Fibroblast of upper back skin (primary cell): Measurements from ENCODE around the gene POU3F1.

ENCODE experiments used
- DNase-seq: peaks from one replicate; pipeline ENCODE4 v3.0.0-alpha.2; 2013

POU3F1 gene

GRCh38 chr1:38073534-38074301 is 27.1 kb upstream of the POU3F1 start:
- no peak for DNase-seq

- DNase-seq, result no peak
Measured at GRCh38 chr1:38072858-38073257, 26.3 kb upstream of the POU3F1 start.

DNA sequence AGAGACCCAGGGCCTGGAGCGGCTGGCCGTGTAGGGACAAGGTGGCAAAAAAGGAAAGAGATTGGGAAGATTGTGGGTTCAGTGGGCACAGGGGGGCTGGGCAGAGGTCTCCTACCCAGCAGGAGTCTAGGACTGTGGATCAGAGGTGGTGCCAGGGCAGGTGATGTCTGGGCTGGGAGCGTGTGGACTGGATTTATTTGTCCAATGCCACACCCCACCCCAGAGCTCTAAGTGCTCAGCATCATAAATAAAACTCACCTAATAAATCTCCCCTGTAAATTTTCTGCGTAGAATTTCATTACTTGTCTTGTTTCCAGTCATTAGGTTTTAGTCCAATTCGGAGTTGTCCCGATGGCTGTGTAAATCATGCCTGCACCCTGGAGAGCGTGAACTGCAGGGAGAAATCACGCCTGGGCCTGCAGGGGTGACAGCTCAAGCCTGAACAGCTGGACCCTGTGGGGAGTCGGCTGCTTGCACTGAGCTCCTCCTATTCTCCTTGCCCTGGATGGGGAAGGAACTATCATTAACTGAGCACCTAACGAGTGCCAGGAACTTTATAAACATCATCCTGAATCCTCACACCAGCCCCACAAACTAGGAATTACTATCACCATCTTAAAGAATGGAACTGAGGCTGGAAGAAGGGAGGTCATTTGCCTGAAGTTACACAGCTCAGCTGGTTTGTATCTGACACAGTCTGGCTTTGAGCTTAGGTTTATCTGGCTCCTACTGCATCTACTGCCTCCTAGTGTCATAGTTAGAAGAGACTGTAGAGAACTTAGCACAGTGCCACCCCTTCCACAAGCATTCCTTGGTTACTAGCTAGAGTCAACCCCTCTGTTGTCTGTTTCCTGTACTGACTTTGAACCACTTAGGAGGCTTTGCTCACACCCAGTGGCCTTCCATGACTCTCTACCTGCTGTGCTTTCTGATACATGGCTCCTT is 25.0 kb upstream of the POU3F1 start:
- DNase-seq, result peak; percentile 28

DNA sequence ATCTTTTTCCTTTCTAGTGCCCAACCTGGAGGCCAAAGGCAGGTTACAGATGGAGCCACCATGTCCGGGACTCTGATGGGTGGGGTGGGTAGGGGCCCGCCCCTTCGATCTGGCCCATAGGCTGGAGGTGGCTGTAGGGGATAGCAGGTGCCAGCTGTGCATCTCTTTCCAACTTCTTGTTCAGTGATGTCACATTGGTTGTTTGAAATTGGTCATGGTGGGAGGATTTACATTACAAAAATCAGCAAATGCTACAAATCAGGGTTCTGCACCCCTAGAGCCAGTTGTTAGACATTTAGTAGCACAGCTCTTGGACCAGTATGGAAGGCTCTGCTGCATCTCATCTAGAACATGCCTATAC is 22.4 kb upstream of the POU3F1 start:
- no peak for DNase-seq

GRCh38 chr1:38068220-38068979 is 21.8 kb upstream of the POU3F1 start:
- no peak for DNase-seq

DNA sequence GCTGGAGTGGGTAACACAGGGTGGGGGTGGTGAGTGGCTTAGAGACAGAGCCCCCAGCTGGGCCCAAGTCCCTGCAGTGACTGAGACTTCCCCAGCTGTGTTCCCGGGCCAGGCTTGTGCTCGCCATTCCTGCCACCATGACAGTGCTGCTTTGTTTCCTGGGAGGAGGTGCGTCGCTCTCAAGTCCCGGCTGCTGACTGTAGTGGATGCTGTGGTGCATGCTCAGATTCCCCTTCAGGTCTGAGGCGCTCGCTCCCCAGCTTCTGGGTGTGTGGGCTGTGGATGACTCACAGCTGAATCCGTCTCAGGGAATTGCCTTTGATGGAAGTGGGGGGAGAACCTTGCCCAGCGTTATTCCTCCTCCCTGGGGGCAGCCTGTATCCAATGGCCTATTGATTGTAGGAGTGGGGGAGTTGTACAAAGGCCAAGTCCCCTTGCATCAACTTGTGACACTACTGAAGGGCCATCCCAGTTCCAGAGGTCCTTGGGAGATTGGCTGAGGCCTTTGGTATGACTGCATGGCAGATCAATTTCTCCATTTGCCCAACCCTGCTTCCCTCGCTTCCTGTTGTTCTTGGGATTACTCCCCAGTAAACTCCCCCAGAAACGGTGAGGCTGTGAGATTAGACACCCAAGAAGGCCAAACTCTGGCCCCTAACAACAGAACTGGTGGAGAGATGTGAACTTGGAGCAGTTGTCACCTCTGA is 17.8 kb upstream of the POU3F1 start:
- peak; percentile 89 for DNase-seq

- DNase-seq, result no peak
Measured at GRCh38 chr1:38063616-38064015, 17.0 kb upstream of the POU3F1 start.

- no peak for DNase-seq
Measured at GRCh38 chr1:38062361-38063288, 16.0 kb upstream of the POU3F1 start.

DNA sequence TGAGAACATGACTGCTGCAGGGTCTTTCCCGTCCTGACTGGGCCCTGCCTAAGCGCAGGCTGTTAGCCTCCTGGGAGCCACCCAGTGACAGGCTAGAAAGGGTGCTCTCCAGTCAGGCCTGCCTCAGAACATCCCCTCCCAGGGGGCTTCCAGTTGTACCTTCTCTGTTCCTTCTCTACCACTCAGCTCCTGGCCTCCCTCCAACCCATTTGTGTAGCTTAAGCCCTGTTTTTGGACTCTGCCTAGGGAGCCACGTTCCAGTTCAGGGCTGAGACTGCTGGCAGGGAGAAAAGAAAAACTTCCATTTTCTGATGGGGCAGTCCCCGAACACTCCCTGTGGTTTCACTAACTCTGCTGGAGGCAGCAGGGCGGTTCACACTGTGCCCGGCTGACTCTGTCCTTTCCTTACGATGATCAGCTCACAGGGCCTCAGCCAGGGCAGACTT is 15.3 kb upstream of the POU3F1 start:
- no peak for DNase-seq

DNA sequence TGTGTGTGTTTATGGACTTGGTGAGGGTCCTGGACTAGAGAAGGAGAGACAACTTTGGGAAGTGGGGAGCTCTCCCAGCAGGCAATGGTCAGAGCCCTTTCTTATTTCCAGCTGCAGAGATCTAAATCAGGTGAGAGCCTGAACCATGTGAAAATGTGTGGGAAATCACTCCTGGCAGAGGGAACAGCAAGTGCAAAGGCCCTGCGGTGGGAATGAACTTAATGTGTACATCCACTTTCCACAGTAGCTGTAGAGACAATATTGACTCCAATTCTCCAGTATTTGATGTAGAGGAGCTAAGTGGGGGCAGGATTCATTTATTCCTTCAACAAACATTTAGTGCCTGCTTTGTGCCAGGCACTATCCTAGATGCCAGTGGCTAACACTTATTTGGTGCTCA is 14.7 kb upstream of the POU3F1 start:
- DNase-seq, result no peak

GRCh38 chr1:38060498-38060897 is 13.9 kb upstream of the POU3F1 start:
- DNase-seq, result no peak

GRCh38 chr1:38059635-38060250 is 13.2 kb upstream of the POU3F1 start:
- no peak for DNase-seq

DNA sequence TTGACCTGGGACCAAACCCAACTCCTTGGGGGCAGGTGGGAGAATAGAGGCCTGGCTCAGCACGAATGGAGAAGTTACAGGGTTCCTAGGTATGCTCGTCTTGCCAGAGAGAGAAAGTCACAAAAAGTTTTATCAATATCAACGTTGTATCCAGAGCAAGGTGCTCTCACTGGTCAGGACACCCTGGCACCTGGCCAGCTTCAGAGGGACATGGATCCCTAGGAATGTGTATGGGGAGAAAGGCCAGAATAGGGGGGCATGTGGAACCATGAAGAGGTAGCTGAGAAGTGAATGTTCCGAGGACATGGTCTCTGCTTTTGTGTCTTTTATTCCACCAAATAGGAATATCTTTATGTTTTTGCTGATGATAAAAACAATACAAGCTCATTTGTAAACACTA is 9.4 kb upstream of the POU3F1 start:
- no peak for DNase-seq

DNA sequence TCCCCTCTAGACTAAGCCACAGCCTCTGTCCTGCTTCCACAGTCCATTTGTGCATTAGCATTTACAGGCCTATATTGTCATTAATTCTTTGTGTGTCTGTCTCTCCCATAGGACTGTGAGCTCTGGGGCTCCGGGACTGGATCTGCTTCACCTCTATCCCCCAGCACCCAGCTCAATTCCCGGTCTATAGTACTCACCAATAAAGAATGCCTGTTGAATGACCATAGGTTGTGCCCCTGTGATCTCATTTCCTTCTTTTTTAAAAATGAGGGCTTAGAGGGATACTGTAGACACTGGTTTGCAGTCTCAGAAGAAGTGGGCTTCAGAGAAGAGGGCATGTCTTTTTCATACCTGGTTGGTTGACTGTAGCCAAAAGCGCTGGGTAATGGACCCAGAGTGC is 8.8 kb upstream of the POU3F1 start:
- no peak for DNase-seq

DNA sequence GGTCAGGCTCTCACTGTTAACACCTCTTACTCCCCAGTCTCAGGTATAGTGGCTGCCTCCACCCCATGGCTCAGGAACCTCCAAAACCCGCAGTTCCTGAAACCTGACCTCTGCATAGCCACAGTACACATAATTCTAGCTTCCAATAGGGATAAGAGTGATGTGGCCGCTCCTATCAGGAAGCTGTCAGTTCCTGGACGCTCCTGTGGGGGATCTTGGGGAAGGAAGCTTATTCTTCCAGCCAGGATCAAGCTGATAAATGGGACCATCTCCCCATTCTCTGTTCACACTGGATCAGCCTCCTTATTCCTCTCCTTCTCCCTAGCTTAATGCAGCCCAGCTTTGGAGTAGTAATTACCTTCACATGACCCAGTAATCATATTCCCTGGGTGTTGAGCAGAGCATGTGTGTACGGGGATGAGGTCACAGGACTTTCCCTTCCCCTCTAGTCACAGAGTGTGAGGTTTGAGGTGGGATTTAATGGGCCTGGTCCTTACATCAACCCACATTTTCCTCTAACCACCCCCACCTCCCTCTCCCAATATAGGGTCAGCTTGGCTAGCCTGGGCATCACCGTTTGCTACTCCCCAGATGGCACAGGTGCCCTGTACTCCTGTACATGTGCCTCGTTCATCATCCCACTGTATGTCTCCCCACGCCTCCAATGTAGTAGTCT is 7.0 kb upstream of the POU3F1 start:
- DNase-seq, result no peak

GRCh38 chr1:38052750-38053415 is 6.3 kb upstream of the POU3F1 start:
- no peak for DNase-seq

DNA sequence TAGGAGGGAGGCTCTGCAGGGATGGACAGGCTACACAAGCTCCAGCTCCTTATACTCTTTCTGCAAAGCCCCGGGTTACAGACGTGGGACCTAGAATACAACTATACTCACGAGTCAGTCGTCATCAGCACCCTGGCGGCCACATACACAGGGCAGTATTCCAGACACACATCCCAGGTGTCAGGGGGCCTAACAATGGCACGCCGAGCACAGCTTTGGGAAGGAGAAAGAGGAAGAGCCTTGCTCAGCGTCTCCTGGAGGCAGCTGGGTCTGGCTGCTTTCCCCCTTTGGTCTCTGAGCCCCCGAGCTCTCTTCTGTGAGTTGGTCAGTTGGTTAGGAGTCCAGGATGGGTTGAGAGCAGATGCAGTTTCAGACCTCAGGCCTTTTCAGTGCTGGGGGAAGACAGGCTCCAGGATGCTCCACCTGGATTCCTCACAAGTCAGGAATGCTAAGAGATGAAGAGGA is 4.5 kb upstream of the POU3F1 start:
- no peak for DNase-seq

DNA sequence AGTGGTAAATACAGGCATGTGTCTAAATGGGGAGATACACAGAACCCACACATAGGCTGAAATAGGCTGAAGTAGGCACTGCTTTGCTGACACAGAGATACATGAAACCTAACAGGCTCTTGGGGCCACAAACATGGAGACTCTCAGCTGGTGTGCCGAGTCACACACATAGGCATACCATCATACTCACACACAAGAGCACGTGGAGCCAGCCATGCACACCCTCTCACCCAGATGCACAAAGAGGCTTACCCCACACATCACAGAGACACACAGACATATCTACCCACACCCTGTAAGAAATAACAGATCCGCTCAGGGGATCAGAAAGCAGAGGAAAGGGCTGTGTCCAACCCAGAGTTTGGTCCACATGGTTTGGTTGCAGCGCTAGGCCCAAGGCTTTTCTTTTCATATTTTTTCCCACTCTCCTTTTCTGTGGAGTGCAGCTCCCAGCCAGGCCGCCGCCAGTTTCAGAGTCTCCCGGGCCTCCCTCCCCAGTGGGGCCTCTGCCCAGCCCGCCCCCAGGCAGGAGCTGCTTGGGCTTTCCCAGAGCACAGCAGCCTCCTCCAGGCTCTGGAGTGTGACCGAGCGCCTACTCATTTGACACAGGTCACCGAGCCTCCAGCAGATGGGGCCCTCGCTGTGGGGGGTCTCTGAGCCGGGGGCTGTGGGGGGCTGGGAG is 3.9 kb upstream of the POU3F1 start:
- DNase-seq, result no peak

- DNase-seq, result peak; percentile 21
Measured at GRCh38 chr1:38047603-38048141, 1.1 kb upstream of the POU3F1 start.
